ENCODE results near the gene OCIAD2. TPM values are rescaled to one million over a fixed set of nuclear protein-coding genes. Genes with fewer than 3 reads are reported as not detected.
"Not testable (repeated sequence)": the region's sequence is repeated elsewhere in the genome, so short reads cannot be mapped to it uniquely, and the experiment has no call there.

The OCIAD2 gene
- total and polyA plus RNA-seq, 12 donors = 11.1 to 44.1 (median 26.2) TPM

DNA sequence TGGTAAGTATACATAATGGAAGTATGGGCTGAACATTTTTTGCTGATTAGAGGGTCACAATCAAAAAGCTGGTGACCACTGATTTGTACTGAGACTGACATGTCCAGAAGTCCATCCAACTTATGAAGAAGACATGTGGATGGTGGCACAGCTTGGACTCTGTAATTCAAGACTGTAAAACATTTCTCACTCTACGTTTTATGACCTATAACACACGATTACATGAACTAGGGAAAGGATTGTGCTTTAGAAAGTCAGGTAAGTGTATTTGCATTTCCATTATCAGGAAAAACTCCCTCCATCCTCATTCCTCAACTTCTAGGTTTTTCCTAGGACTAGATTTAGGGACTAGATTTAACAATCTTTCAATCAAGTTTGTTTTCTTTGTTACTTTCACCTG lies 30.5 kb upstream of the OCIAD2 start:
- intact Hi-C loops (cut with DNase I) = no loop called here

DNA sequence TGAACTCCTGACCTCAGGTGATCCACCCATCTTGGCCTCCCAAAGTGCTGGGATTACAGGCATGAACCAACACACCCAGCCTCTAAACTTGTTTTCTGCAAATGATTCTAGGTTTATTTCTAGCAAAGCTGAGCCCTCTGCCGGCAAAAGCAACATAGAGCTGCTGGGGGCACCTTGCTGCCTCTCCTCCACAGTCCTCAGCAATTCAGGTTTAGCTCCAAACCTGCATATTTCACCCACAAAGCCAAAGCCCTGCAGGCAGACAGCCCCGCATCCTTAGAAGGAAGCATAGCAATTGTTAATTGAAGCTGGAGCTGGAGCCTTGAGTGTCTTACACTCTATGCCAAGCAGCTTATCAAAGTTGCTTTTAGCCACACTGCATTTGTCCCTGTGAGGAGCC lies 24.9 kb upstream of the OCIAD2 start:
- DNase-seq = no peak
- Histone ChIP-seq H3K27me3 (no peaks in the 10 kb centered on the region), H3K9me3 (replicated peaks in 1 of 3) (no peaks in the 10 kb centered on the region), H3K4me3 (no peak overlapping the region), H3K36me3 (replicated peaks in 1 of 2) (no peaks in the 10 kb centered on the region), H3K27ac (no peak overlapping the region), H3K4me1 (replicated peaks in 1 of 2) (no peaks in the 10 kb centered on the region)
- 82 to 90% (median 86%) methylated on average over 1 to 2 of the region's 2 CpGs for WGBS, 4 donors
- intact Hi-C loops (cut with DNase I) = no loop called here
- TF ChIP-seq, protein P1, sequence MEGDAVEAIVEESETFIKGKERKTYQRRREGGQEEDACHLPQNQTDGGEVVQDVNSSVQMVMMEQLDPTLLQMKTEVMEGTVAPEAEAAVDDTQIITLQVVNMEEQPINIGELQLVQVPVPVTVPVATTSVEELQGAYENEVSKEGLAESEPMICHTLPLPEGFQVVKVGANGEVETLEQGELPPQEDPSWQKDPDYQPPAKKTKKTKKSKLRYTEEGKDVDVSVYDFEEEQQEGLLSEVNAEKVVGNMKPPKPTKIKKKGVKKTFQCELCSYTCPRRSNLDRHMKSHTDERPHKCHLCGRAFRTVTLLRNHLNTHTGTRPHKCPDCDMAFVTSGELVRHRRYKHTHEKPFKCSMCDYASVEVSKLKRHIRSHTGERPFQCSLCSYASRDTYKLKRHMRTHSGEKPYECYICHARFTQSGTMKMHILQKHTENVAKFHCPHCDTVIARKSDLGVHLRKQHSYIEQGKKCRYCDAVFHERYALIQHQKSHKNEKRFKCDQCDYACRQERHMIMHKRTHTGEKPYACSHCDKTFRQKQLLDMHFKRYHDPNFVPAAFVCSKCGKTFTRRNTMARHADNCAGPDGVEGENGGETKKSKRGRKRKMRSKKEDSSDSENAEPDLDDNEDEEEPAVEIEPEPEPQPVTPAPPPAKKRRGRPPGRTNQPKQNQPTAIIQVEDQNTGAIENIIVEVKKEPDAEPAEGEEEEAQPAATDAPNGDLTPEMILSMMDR (IDR thresholded peaks at IDR 0.05) = no peak
- TF ChIP-seq POLR2A (IDR thresholded peaks at IDR 0.05) = no peak

More for the DNA sequence above, 30.5 kb upstream of the OCIAD2 start:
- WGBS, 4 donors = 72 to 79% (median 76%) methylated on average over 2 of the region's 2 CpGs
- no peaks in the 10 kb centered on the region for H3K9me3 ChIP-seq (replicated peaks in 1 of 3)
- no peak overlapping the region for H3K27ac ChIP-seq
- H3K4me1 ChIP-seq (replicated peaks in 1 of 2) = no peaks in the 10 kb centered on the region
- no peaks in the 10 kb centered on the region for H3K36me3 ChIP-seq (replicated peaks in 1 of 2)
- H3K27me3 ChIP-seq = no peaks in the 10 kb centered on the region
- no peak for DNase-seq
- H3K4me3 ChIP-seq = no peak overlapping the region
- TF ChIP-seq, protein P1 (IDR thresholded peaks at IDR 0.05) = no peak
- TF ChIP-seq POLR2A (IDR thresholded peaks at IDR 0.05) = no peak

DNA sequence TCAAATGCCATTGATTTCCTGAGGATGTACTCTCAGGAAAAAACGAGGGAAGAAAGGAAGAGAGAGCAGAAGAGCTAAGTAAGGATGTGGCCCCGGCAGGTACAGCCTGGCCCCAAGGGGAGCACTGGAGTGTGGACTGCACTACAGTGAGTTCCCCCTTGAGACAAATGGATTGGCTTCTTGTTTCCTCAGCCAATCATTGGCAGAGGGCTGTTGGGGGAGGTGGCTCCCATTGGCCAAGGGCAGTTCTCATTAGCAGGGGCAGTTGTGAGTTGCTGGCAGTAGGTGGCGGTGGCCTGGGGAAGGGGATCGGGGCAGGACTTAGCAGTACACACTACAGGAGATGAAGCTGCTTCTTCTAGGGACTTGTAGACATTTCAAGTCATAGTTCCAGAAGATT lies 24.1 kb upstream of the OCIAD2 start:
- H3K27me3 ChIP-seq = no peaks in the 10 kb centered on the region
- no peak for TF ChIP-seq POLR2A (IDR thresholded peaks at IDR 0.05)
- TF ChIP-seq, protein P1 (IDR thresholded peaks at IDR 0.05) = no peak
- no peak overlapping the region for H3K27ac ChIP-seq
- 84 to 94% (median 88%) methylated on average over 4 of the region's 4 CpGs for WGBS, 4 donors
- DNase-seq = no peak
- no peaks in the 10 kb centered on the region for H3K36me3 ChIP-seq (replicated peaks in 1 of 2)
- H3K9me3 ChIP-seq (replicated peaks in 1 of 3) = no peaks in the 10 kb centered on the region
- intact Hi-C loops (cut with DNase I) = no loop called here
- no peaks in the 10 kb centered on the region for H3K4me1 ChIP-seq (replicated peaks in 1 of 2)
- H3K4me3 ChIP-seq = no peak overlapping the region

DNA sequence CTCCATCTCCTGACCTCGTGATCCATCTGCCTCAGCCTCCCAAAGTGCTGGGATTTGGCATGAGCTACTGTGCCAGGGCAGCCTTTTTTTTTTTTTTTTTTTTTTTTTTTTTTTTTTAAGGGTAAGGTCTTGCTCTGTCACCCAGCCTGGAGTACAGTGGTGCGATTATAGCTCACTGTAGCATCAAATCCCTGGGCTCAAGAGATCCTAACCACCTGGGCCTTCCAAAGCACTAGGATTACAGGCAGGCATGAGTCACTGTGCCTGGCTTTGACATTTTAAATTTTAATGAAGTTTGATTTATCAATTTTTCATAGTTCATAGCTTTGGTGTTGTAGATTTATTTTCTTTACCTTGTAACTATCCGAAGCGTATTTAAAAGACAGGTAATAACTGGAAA lies 17.8 kb upstream of the OCIAD2 start:
- Histone ChIP-seq H3K36me3 (replicated peaks in 1 of 2) (no peaks in the 10 kb centered on the region), H3K9me3 (replicated peaks in 1 of 3) (no peaks in the 10 kb centered on the region), H3K27me3 (no peaks in the 10 kb centered on the region), H3K4me3 (no peak overlapping the region), H3K27ac (no peak overlapping the region), H3K4me1 (replicated peaks in 1 of 2) (no peaks in the 10 kb centered on the region)
- intact Hi-C loops (cut with DNase I) = no loop called here
- TF ChIP-seq POLR2A (IDR thresholded peaks at IDR 0.05) = no peak
- TF ChIP-seq, protein P1 (IDR thresholded peaks at IDR 0.05) = no peak
- WGBS, 4 donors = 78 to 93% (median 86%) methylated on average over 4 of the region's 4 CpGs
- no peak for DNase-seq

DNA sequence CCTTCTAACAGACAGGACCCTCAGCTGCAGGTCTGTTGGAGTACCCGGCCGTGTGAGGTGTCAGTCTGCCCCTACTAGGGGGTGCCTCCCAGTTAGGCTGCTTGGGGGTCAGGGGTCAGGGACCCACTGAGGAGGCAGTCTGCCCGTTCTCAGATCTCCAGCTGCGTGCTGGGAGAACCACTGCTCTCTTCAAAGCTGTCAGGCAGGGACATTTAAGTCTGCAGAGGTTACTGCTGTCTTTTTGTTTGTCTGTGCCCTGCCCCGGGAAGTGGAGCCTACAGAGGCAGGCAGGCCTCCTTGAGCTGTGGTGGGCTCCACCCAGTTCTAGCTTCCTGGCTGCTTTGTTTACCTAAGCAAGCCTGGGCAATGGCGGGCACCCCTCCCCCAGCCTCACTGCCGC lies 16.5 kb upstream of the OCIAD2 start:
- 79 to 98% (median 92%) methylated on average over 2 to 6 of the region's 7 CpGs for WGBS, 4 donors
- H3K27me3 ChIP-seq; DNase-seq; H3K4me3 ChIP-seq; H3K36me3 ChIP-seq (replicated peaks in 1 of 2); intact Hi-C loops (cut with DNase I); H3K27ac ChIP-seq; H3K9me3 ChIP-seq (replicated peaks in 1 of 3); H3K4me1 ChIP-seq (replicated peaks in 1 of 2): not testable (repeated sequence)

Measured in adrenal gland (tissue), 12 donors.